IPS-18c (cell line): ENCODE results near the gene TOMM70.
"Not testable (repeated sequence)": the region's sequence is repeated elsewhere in the genome, so short reads cannot be mapped to it uniquely, and the experiment has no call there.

Source experiments
- H3K4me3 ChIP-seq: 2 replicates; pipeline ENCODE4 v1.7.0; 2013; ENCODE audit warnings: low read depth, mild to moderate bottlenecking, low read length, moderate library complexity; ENCODE audit not compliant: insufficient read depth
- H3K9me3 ChIP-seq: one replicate; pipeline ENCODE4 v1.6.1; 2013; ENCODE audit warnings: mild to moderate bottlenecking, low read length, moderate library complexity; ENCODE audit not compliant: control insufficient read depth, insufficient read depth

The TOMM70 gene

GRCh38 chr3:100389025-100389424 is 11.9 kb downstream of the TOMM70 start:
- H3K4me3 ChIP-seq = no peak overlapping the region
- H3K9me3 ChIP-seq = no peaks in the 10 kb centered on the region

GRCh38 chr3:100386437-100387074 is 14.3 kb downstream of the TOMM70 start:
- H3K9me3 ChIP-seq = no peaks in the 10 kb centered on the region
- no peak overlapping the region for H3K4me3 ChIP-seq

GRCh38 chr3:100384733-100385525 is 16.0 kb downstream of the TOMM70 start:
- H3K4me3 ChIP-seq = no peak overlapping the region
- no peaks in the 10 kb centered on the region for H3K9me3 ChIP-seq

GRCh38 chr3:100376301-100376700 is 24.6 kb downstream of the TOMM70 start:
- Histone ChIP-seq H3K9me3 (peaks cover 3% of the 10 kb centered on the region), H3K4me3 (no peak overlapping the region)

GRCh38 chr3:100374521-100374920 is 26.4 kb downstream of the TOMM70 start:
- H3K4me3 ChIP-seq = no peak overlapping the region
- H3K9me3 ChIP-seq = peaks cover 2% of the 10 kb centered on the region

GRCh38 chr3:100370756-100371155 is 30.1 kb downstream of the TOMM70 start:
- no peak overlapping the region for H3K4me3 ChIP-seq
- no peaks in the 10 kb centered on the region for H3K9me3 ChIP-seq

- Histone ChIP-seq H3K9me3 (no peaks in the 10 kb centered on the region), H3K4me3 (no peak overlapping the region)
Measured at GRCh38 chr3:100368441-100368840, 32.4 kb downstream of the TOMM70 start.

GRCh38 chr3:100366424-100366823 is 34.5 kb downstream of the TOMM70 start:
- Histone ChIP-seq H3K4me3 (no peak overlapping the region), H3K9me3 (no peaks in the 10 kb centered on the region)

- Histone ChIP-seq H3K9me3 (no peaks in the 10 kb centered on the region), H3K4me3 (no peak overlapping the region)
Measured at GRCh38 chr3:100364421-100364820, 36.5 kb downstream of the TOMM70 start.

GRCh38 chr3:100361897-100362296 is 39.0 kb downstream of the TOMM70 start:
- no peak overlapping the region for H3K4me3 ChIP-seq
- H3K9me3 ChIP-seq = no peaks in the 10 kb centered on the region

- Histone ChIP-seq H3K9me3 (no peaks in the 10 kb centered on the region), H3K4me3 (no peak overlapping the region)
Measured at GRCh38 chr3:100360757-100361496, 40.0 kb downstream of the TOMM70 start.

- Histone ChIP-seq H3K4me3 (no peak overlapping the region), H3K9me3 (no peaks in the 10 kb centered on the region)
Measured at GRCh38 chr3:100359035-100359434, 41.9 kb downstream of the TOMM70 start.

- no peak overlapping the region for H3K4me3 ChIP-seq
- H3K9me3 ChIP-seq = no peaks in the 10 kb centered on the region
Measured at GRCh38 chr3:100358413-100358812, 42.5 kb downstream of the TOMM70 start.

- Histone ChIP-seq H3K9me3 (no peaks in the 10 kb centered on the region), H3K4me3 (no peak overlapping the region)
Measured at GRCh38 chr3:100354850-100355249, 46.0 kb downstream of the TOMM70 start.

- H3K4me3 ChIP-seq = no peak overlapping the region
- no peaks in the 10 kb centered on the region for H3K9me3 ChIP-seq
Measured at GRCh38 chr3:100352296-100353231, 48.3 kb downstream of the TOMM70 start.

- not testable (repeated sequence) for H3K9me3 ChIP-seq
Measured at GRCh38 chr3:100351770-100352169, 49.1 kb downstream of the TOMM70 start.

GRCh38 chr3:100348727-100349126 is 52.2 kb downstream of the TOMM70 start:
- no peaks in the 10 kb centered on the region for H3K9me3 ChIP-seq
- H3K4me3 ChIP-seq = no peak overlapping the region

More at GRCh38 chr3:100351770-100352169, 49.1 kb downstream of the TOMM70 start:
- not testable (repeated sequence) for H3K4me3 ChIP-seq
